Caco-2 (cell line): ENCODE results near the gene ZMYND15. TPM values are rescaled to one million over a fixed set of nuclear protein-coding genes. Genes with fewer than 3 reads are reported as not detected.
A peak's percentile ranks its signal among the peaks of the same experiment; 100 is the strongest.

ENCODE experiments used
- BruUV-seq: library from RNA; stranded (reverse); fragments of 400-500 nt; replicated peaks from 2 replicates; lab custom pipeline; 2021; lab: Mats Ljungman, UMichigan
- CTCF ChIA-PET: fragments of 300-600 bp; sonication (Branson Sonifier 250); formaldehyde crosslinking; loops from one replicate; lab custom pipeline; 2022; ENCODE audit warnings: antibody characterized with exemption; lab: Charles Lee
- POLR2A ChIA-PET: fragments of 300-600 bp; sonication (Branson Sonifier 250); formaldehyde crosslinking; loops from one replicate; lab custom pipeline; 2022; ENCODE audit warnings: antibody characterized with exemption; lab: Charles Lee
- DNase-seq, 2 experiments: peaks; one replicate each; pipeline versions ENCODE4 v3.0.0 to v3.0.0-alpha.2; 2020 to 2022
- H3K27me3 ChIP-seq: replicated peaks from 2 replicates; pipeline ENCODE4 v1.6.0; 2011; ENCODE audit warnings: low read length; ENCODE audit not compliant: control insufficient read depth, insufficient read depth
- H3K36me3 ChIP-seq: 2 replicates; pipeline ENCODE4 v1.5.1; 2011; ENCODE audit warnings: low read length; ENCODE audit not compliant: control insufficient read depth, insufficient read depth
- H3K4me1 ChIP-seq: fragments of 250-450 bp; sonication (Bioruptor Pico); 2 replicates; pipeline ENCODE4 v1.5.1; 2020; ENCODE audit warnings: mild to moderate bottlenecking
- H3K4me3 ChIP-seq: 2 replicates; pipeline ENCODE4 v1.5.1; 2011; ENCODE audit warnings: low read depth, mild to moderate bottlenecking, control low read depth, low read length
- H3K9me3 ChIP-seq: fragments of 250-450 bp; sonication (Bioruptor Pico); 2 replicates; pipeline ENCODE4 v1.5.1; 2020; ENCODE audit warnings: mild to moderate bottlenecking, moderate library complexity
- H3K27ac Mint-ChIP-seq: one replicate; pipeline ENCODE4 v1.8.0; 2022; ENCODE audit warnings: mixed read lengths; ENCODE audit not compliant: unreplicated experiment
- H3K27me3 Mint-ChIP-seq: one replicate; pipeline ENCODE4 v1.8.0; 2022; ENCODE audit warnings: mixed read lengths; ENCODE audit not compliant: insufficient read depth, unreplicated experiment
- H3K36me3 Mint-ChIP-seq: one replicate; pipeline ENCODE4 v1.8.0; 2022; ENCODE audit warnings: mild to moderate bottlenecking, mixed read lengths; ENCODE audit not compliant: insufficient read depth, unreplicated experiment
- H3K4me1 Mint-ChIP-seq: one replicate; pipeline ENCODE4 v1.8.0; 2022; ENCODE audit warnings: low read depth, mixed read lengths; ENCODE audit not compliant: unreplicated experiment
- H3K4me3 Mint-ChIP-seq: one replicate; pipeline ENCODE4 v1.8.0; 2022; ENCODE audit warnings: mild to moderate bottlenecking, moderate library complexity, mixed read lengths; ENCODE audit not compliant: unreplicated experiment
- H3K9me3 Mint-ChIP-seq: one replicate; pipeline ENCODE4 v1.8.0; 2022; ENCODE audit warnings: mixed read lengths; ENCODE audit not compliant: unreplicated experiment
- intact Hi-C: fragments of 100-400 bp; cut with micrococcal nuclease; formaldehyde crosslinking; loops from one replicate; pipeline ENCODE4 v1.10.0; 2022; ENCODE audit not compliant: unreplicated experiment
- total RNA-seq: library from RNA; stranded (reverse); gene quantifications from 2 replicates; pipeline ENCODE4 v1.2.3, GENCODE V29; 2022
- TF ChIP-seq, protein P1 (sequence below), 2 experiments: fragments of 200-600 bp in 1 of 2; IDR thresholded peaks; 1 replicate in 1 of 2; 2 replicates in 1 of 2; pipeline versions ENCODE4 v1.5.1 to v1.8.0; 2011 to 2022; ENCODE audit warnings: antibody characterized with exemption in 1 of 2, control low read depth in 1 of 2, inconsistent platforms in 1 of 2, low read depth in 1 of 2, low read length in 1 of 2, mild to moderate bottlenecking in 1 of 2, moderate library complexity in 1 of 2; ENCODE audit not compliant: insufficient read depth in 1 of 2, severe bottlenecking in 1 of 2, unreplicated experiment in 1 of 2

Gene ZMYND15
- total RNA-seq, 1 experiment from 2014 or later: 3.5 TPM

- Mint-ChIP-seq H3K4me3 (no peak overlapping the region), H3K9me3 (no peaks in the 10 kb centered on the region), H3K36me3 (peaks cover 8% of the 10 kb centered on the region), H3K27ac (peak overlapping the region; percentile 45), H3K4me1 (no peaks in the 10 kb centered on the region), H3K27me3 (no peaks in the 10 kb centered on the region)
- Histone ChIP-seq H3K4me1 (peaks cover 10% of the 10 kb centered on the region; the same call in 1 of the 2 replicates), H3K27me3 (no peaks in the 10 kb centered on the region), H3K4me3 (no peak overlapping the region), H3K36me3 (no peaks in the 10 kb centered on the region), H3K9me3 (no peaks in the 10 kb centered on the region)
- BruUV-seq: TSS peak; percentile 72
- ChIA-PET CTCF (no interaction called here), POLR2A (interaction anchor here (0.7 kb wide), 1 partner anchor 51 kb away, joined by 14 read pairs; no protein-coding TSS in a partner anchor)
- intact Hi-C loops: no loop called here
- no peak for DNase-seq
- TF ChIP-seq, protein P1, sequence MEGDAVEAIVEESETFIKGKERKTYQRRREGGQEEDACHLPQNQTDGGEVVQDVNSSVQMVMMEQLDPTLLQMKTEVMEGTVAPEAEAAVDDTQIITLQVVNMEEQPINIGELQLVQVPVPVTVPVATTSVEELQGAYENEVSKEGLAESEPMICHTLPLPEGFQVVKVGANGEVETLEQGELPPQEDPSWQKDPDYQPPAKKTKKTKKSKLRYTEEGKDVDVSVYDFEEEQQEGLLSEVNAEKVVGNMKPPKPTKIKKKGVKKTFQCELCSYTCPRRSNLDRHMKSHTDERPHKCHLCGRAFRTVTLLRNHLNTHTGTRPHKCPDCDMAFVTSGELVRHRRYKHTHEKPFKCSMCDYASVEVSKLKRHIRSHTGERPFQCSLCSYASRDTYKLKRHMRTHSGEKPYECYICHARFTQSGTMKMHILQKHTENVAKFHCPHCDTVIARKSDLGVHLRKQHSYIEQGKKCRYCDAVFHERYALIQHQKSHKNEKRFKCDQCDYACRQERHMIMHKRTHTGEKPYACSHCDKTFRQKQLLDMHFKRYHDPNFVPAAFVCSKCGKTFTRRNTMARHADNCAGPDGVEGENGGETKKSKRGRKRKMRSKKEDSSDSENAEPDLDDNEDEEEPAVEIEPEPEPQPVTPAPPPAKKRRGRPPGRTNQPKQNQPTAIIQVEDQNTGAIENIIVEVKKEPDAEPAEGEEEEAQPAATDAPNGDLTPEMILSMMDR (IDR thresholded peaks at IDR 0.05; ENCODE audit: insufficient read depth in 1 of 2, low read depth in 1 of 2, low read length in 1 of 2, severe bottlenecking in 1 of 2, unreplicated experiment in 1 of 2): no peak
These were observed 18.8 kb upstream of the ZMYND15 start for GRCh38 chr17:4720787-4721186.

GRCh38 chr17:4721203-4722135 is 18.2 kb upstream of the ZMYND15 start:
- Mint-ChIP-seq H3K36me3 (peaks cover 12% of the 10 kb centered on the region), H3K4me3 (no peak overlapping the region), H3K27me3 (no peaks in the 10 kb centered on the region), H3K4me1 (no peaks in the 10 kb centered on the region), H3K27ac (peak overlapping the region; percentile 45), H3K9me3 (no peaks in the 10 kb centered on the region)
- H3K27me3 ChIP-seq: no peaks in the 10 kb centered on the region
- CTCF ChIA-PET: no interaction called here
- no peaks in the 10 kb centered on the region for H3K36me3 ChIP-seq
- intact Hi-C loops: no loop called here
- no TSS peak for BruUV-seq
- no peak overlapping the region for H3K4me3 ChIP-seq
- H3K9me3 ChIP-seq: no peaks in the 10 kb centered on the region
- TF ChIP-seq, protein P1 (IDR thresholded peaks at IDR 0.05; ENCODE audit: insufficient read depth in 1 of 2, low read depth in 1 of 2, low read length in 1 of 2, severe bottlenecking in 1 of 2, unreplicated experiment in 1 of 2): no peak
- POLR2A ChIA-PET: no interaction called here
- peaks cover 10% of the 10 kb centered on the region; the same call in 1 of the 2 replicates for H3K4me1 ChIP-seq
- peak; percentile 37 to 51 for DNase-seq

DNA sequence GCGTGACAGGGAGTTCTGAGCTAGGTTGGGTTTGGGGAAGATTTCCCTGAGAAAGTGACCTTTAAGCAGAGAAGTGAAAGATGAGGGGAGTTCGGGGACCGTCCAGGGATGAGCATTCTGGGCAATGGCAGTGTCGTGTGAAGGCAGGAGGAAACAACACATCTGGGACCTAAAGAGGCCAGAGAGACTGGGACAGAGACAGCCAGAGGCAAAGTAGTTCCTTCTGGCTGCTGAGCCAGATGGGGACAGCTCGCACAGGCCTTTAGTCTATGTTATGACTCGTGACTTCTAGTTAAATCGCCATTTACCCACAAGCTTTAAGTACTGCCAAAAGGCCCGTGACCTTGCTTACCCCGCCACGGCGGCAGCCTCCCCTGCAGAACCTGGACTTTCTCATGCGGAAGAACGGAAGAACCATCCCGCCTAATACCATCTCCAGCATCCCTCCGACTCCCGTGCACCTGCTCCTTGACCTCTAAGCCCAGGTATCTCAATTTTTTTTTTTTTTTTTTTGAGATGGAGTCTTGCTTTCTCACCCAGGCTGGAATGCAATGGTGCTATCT is 16.9 kb upstream of the ZMYND15 start:
- DNase-seq: no peak
- no peak overlapping the region for H3K4me3 ChIP-seq
- intact Hi-C loops: no loop called here
- ChIA-PET CTCF (no interaction called here), POLR2A (no interaction called here)
- H3K4me1 Mint-ChIP-seq: no peaks in the 10 kb centered on the region
- no peaks in the 10 kb centered on the region for H3K27me3 ChIP-seq
- H3K36me3 Mint-ChIP-seq: peaks cover 12% of the 10 kb centered on the region
- no peaks in the 10 kb centered on the region for H3K9me3 ChIP-seq
- no peaks in the 10 kb centered on the region for H3K27me3 Mint-ChIP-seq
- H3K36me3 ChIP-seq: no peaks in the 10 kb centered on the region
- peak overlapping the region; percentile 74 for H3K27ac Mint-ChIP-seq
- H3K4me1 ChIP-seq: peaks cover 10% of the 10 kb centered on the region; the same call in 1 of the 2 replicates
- TF ChIP-seq, protein P1 (IDR thresholded peaks at IDR 0.05; ENCODE audit: insufficient read depth in 1 of 2, low read depth in 1 of 2, low read length in 1 of 2, severe bottlenecking in 1 of 2, unreplicated experiment in 1 of 2): no peak
- no peaks in the 10 kb centered on the region for H3K9me3 Mint-ChIP-seq
- no peak overlapping the region for H3K4me3 Mint-ChIP-seq
- BruUV-seq: no TSS peak
